ENCODE measurements around the gene ARGLU1.

Gene ARGLU1

GRCh38 chr13:106560821-106561220 is 7.1 kb downstream of the ARGLU1 start:
- DNase-seq (ENCODE audit: low read depth), result no peak
- H3K4me3 ChIP-seq (ENCODE audit: low read length), result no peak overlapping the region
- TF ChIP-seq CTCF (IDR thresholded peaks at IDR 0.05; ENCODE audit: insufficient read depth, low read depth, low read length, missing control alignments), result no peak

- H3K4me3 ChIP-seq (ENCODE audit: low read length), result no peak overlapping the region
- DNase-seq (ENCODE audit: low read depth), result no peak
- TF ChIP-seq CTCF (IDR thresholded peaks at IDR 0.05; ENCODE audit: insufficient read depth, low read depth, low read length, missing control alignments), result no peak
Measured at GRCh38 chr13:106558527-106558926, 9.4 kb downstream of the ARGLU1 start.

- TF ChIP-seq CTCF (IDR thresholded peaks at IDR 0.05; ENCODE audit: insufficient read depth, low read depth, low read length, missing control alignments), result no peak
- H3K4me3 ChIP-seq (ENCODE audit: low read length), result no peak overlapping the region
- no peak for DNase-seq (ENCODE audit: low read depth)
Measured at GRCh38 chr13:106555631-106556328, 12.2 kb downstream of the ARGLU1 start.

GRCh38 chr13:106551751-106552150 is 16.2 kb downstream of the ARGLU1 start:
- DNase-seq (ENCODE audit: low read depth), result no peak
- no peak overlapping the region for H3K4me3 ChIP-seq (ENCODE audit: low read length)
- TF ChIP-seq CTCF (IDR thresholded peaks at IDR 0.05; ENCODE audit: insufficient read depth, low read depth, low read length, missing control alignments), result no peak

- no peak for DNase-seq (ENCODE audit: low read depth)
- no peak overlapping the region for H3K4me3 ChIP-seq (ENCODE audit: low read length)
- no peak for TF ChIP-seq CTCF (IDR thresholded peaks at IDR 0.05; ENCODE audit: insufficient read depth, low read depth, low read length, missing control alignments)
Measured at GRCh38 chr13:106551350-106551749, 16.6 kb downstream of the ARGLU1 start.

GRCh38 chr13:106550570-106551135 is 17.3 kb downstream of the ARGLU1 start:
- H3K4me3 ChIP-seq (ENCODE audit: low read length), result no peak overlapping the region
- TF ChIP-seq CTCF (IDR thresholded peaks at IDR 0.05; ENCODE audit: insufficient read depth, low read depth, low read length, missing control alignments), result no peak
- no peak for DNase-seq (ENCODE audit: low read depth)
